ENCODE measurements around the gene OR6X1.
"Not testable (repeated sequence)": the region's sequence is repeated elsewhere in the genome, so short reads cannot be mapped to it uniquely, and the experiment has no call there.

The OR6X1 gene

GRCh38 chr11:123725995-123726655 is 28.2 kb downstream of the OR6X1 start:
- no peak overlapping the region for H3K4me3 ChIP-seq (ENCODE audit: low read depth, low read length)
- no peak for TF ChIP-seq CTCF (IDR thresholded peaks at IDR 0.05; ENCODE audit: low read depth, low read length)

- H3K4me3 ChIP-seq (ENCODE audit: low read depth, low read length) = no peak overlapping the region
- no peak for TF ChIP-seq CTCF (IDR thresholded peaks at IDR 0.05; ENCODE audit: low read depth, low read length)
Measured at GRCh38 chr11:123719452-123719851, 34.9 kb downstream of the OR6X1 start.

- TF ChIP-seq CTCF (IDR thresholded peaks at IDR 0.05; ENCODE audit: low read depth, low read length) = no peak
- no peak overlapping the region for H3K4me3 ChIP-seq (ENCODE audit: low read depth, low read length)
Measured at GRCh38 chr11:123718469-123718868, 35.8 kb downstream of the OR6X1 start.

GRCh38 chr11:123718063-123718462 is 36.3 kb downstream of the OR6X1 start:
- no peak for TF ChIP-seq CTCF (IDR thresholded peaks at IDR 0.05; ENCODE audit: low read depth, low read length)
- no peak overlapping the region for H3K4me3 ChIP-seq (ENCODE audit: low read depth, low read length)

GRCh38 chr11:123712627-123713026 is 41.7 kb downstream of the OR6X1 start:
- H3K4me3 ChIP-seq (ENCODE audit: low read depth, low read length) = not testable (repeated sequence)

GRCh38 chr11:123707606-123708205 is 46.6 kb downstream of the OR6X1 start:
- TF ChIP-seq CTCF (IDR thresholded peaks at IDR 0.05; ENCODE audit: low read depth, low read length) = peak; percentile 76

GRCh38 chr11:123707206-123707605 is 47.1 kb downstream of the OR6X1 start:
- no peak overlapping the region for H3K4me3 ChIP-seq (ENCODE audit: low read depth, low read length)
- TF ChIP-seq CTCF (IDR thresholded peaks at IDR 0.05; ENCODE audit: low read depth, low read length) = no peak

More at GRCh38 chr11:123707606-123708205, 46.6 kb downstream of the OR6X1 start:
- H3K4me3 ChIP-seq (ENCODE audit: low read depth, low read length) = no peak overlapping the region

Measured in WI38 (cell line).